OCI-LY1 (cell line): ENCODE measurements around the gene PDXDC1.
"Not testable (repeated sequence)": the region's sequence is repeated elsewhere in the genome, so short reads cannot be mapped to it uniquely, and the experiment has no call there.

ENCODE experiments used
- H2AFZ ChIP-seq: fragments of 200-600 bp; sonication (generic), shearing (Covaris generic); 2 replicates; pipeline ENCODE4 v1.6.0; 2014; ENCODE audit warnings: antibody characterized with exemption, mild to moderate bottlenecking, low read length
- H3F3A ChIP-seq: fragments of 200-600 bp; sonication (generic), shearing (Covaris generic); 2 replicates; pipeline ENCODE4 v1.6.0; 2014; ENCODE audit warnings: mild to moderate bottlenecking, antibody characterized with exemption, low read length, moderate library complexity; ENCODE audit not compliant: insufficient read depth
- H3K27ac ChIP-seq: fragments of 200-600 bp; sonication (generic); 2 replicates; pipeline ENCODE4 v1.5.1; 2014; ENCODE audit warnings: low read length, mixed run types, mild to moderate bottlenecking, low read depth; ENCODE audit not compliant: poor library complexity, severe bottlenecking
- H3K27me3 ChIP-seq: fragments of 200-600 bp; sonication (generic); 2 replicates; pipeline ENCODE4 v1.6.0; 2014; ENCODE audit warnings: antibody characterized with exemption, mild to moderate bottlenecking, low read length, moderate library complexity; ENCODE audit not compliant: insufficient read depth
- H3K36me3 ChIP-seq: fragments of 200-600 bp; sonication (generic); 2 replicates; pipeline ENCODE4 v1.6.1; 2014; ENCODE audit warnings: mild to moderate bottlenecking, antibody characterized with exemption, low read length, moderate library complexity, mixed read lengths; ENCODE audit not compliant: insufficient read depth
- H3K4me1 ChIP-seq: fragments of 200-600 bp; sonication (generic); 2 replicates; pipeline ENCODE4 v1.5.1; 2014; ENCODE audit warnings: mild to moderate bottlenecking, low read length, moderate library complexity; ENCODE audit not compliant: insufficient read depth, severe bottlenecking
- H3K4me2 ChIP-seq: fragments of 200-600 bp; sonication (generic), shearing (Covaris generic); 2 replicates; pipeline ENCODE4 v1.6.1; 2014; ENCODE audit warnings: low read length
- H3K4me3 ChIP-seq: fragments of 200-600 bp; sonication (generic); 2 replicates; pipeline ENCODE4 v1.5.1; 2014; ENCODE audit warnings: low read length, low read depth, mild to moderate bottlenecking, mixed read lengths; ENCODE audit not compliant: poor library complexity, severe bottlenecking
- H3K79me2 ChIP-seq: fragments of 200-600 bp; shearing (Covaris generic); 2 replicates; pipeline ENCODE4 v1.6.1; 2016; ENCODE audit warnings: mixed run types, low read length, mixed read lengths; ENCODE audit not compliant: insufficient read depth
- H3K9ac ChIP-seq: fragments of 200-600 bp; sonication (generic), shearing (Covaris generic); 2 replicates; pipeline ENCODE4 v1.6.1; 2014; ENCODE audit warnings: mild to moderate bottlenecking, low read length, mixed read lengths
- H3K9me2 ChIP-seq: fragments of 200-600 bp; sonication (generic), shearing (Covaris generic); 2 replicates; pipeline ENCODE4 v1.6.1; 2014; ENCODE audit warnings: low read depth, mild to moderate bottlenecking, low read length, mixed read lengths
- H3K9me3 ChIP-seq: fragments of 200-600 bp; shearing (Covaris generic); 2 replicates; pipeline ENCODE4 v1.6.1; 2014; ENCODE audit warnings: low read length, mixed read lengths
- H4K20me1 ChIP-seq: fragments of 200-600 bp; sonication (generic), shearing (Covaris generic); 2 replicates; pipeline ENCODE4 v1.6.0; 2016; ENCODE audit warnings: mild to moderate bottlenecking, low read length; ENCODE audit not compliant: insufficient read depth

The PDXDC1 gene

DNA sequence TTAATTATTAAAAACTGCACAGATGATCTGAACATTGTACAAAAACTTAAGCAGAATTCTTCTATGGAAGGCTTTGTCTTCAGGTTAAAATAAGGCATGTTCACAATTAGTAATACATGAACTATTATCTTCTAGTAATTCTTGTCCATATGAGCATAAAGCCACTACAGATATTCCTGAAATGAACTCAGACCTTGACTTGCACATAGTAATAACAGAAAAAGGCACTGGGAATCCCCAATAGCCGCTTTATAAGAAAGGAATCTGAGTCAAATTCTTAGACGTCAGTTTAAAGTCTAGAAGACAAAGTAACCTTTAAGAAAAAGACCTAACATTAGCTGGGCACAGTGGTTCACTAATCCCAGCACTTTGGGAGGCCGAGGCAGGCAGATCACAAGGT, 108.0 kb downstream of the PDXDC1 start:
- H3K79me2 ChIP-seq, H3K4me2 ChIP-seq, H4K20me1 ChIP-seq, H3K9me2 ChIP-seq, H3K27me3 ChIP-seq, H2AFZ ChIP-seq, H3F3A ChIP-seq, H3K27ac ChIP-seq, H3K4me1 ChIP-seq, H3K4me3 ChIP-seq, H3K9me3 ChIP-seq, H3K9ac ChIP-seq: not testable (repeated sequence)
- H3K36me3 ChIP-seq = peaks cover 62% of the 10 kb centered on the region

DNA sequence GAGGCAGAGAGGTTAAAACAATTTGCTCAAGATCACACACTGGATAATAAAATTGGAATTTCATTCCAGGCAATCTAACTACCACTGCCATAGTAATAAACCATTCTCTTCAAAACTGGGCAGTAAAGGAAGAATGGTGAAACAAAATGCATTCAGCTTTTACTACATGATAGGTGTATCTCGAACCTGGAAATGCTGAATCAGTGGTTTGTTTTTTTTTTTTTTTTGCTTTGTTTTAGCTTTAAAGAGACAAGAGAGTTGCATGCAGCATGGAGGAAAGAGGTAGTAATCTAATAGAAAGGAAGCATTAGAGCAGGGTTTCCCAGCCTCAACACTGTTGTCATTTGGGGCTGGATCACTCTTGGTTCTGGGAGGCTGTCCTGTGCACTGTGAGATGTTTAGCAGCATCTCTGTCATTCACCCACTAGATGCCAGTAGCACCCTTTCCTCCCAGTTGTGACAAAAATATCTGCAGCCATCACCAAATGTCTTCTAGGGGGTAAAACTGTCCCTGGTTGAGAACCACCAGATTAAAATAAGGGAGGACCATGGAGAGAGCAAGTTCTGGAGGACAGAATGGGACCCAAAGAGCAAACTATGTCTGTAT, 115.9 kb downstream of the PDXDC1 start:
- H3K9me2 ChIP-seq, H3K9ac ChIP-seq, H3K79me2 ChIP-seq, H4K20me1 ChIP-seq, H3K4me3 ChIP-seq, H3K4me2 ChIP-seq, H3K9me3 ChIP-seq, H3F3A ChIP-seq, H3K27ac ChIP-seq, H3K27me3 ChIP-seq, H2AFZ ChIP-seq: not testable (repeated sequence)
- Histone ChIP-seq H3K4me1 (peaks cover 14% of the 10 kb centered on the region), H3K36me3 (peaks cover 26% of the 10 kb centered on the region)

DNA sequence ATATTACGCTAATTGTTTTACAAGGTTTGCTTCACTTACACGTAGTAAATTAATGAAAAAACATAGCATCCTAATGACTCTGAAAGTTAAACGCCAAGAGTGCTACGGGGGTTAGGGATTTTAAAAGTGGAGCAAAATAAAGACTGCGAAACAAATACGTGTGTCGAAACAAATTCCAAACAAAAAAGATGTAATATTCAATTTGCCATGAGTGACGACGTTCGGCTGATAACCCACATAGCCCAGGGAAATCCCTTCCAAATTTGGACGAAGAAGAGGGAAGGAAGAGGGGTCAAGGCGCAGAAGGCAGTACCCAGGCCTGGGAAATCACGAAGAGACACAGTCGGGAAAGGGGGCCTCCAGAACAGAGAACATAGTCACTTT, 118.7 kb downstream of the PDXDC1 start:
- not testable (repeated sequence) for H4K20me1 ChIP-seq, H3K79me2 ChIP-seq, H2AFZ ChIP-seq, H3K27me3 ChIP-seq, H3K9me2 ChIP-seq, H3K9me3 ChIP-seq, H3F3A ChIP-seq, H3K27ac ChIP-seq
- Histone ChIP-seq H3K9ac (peak overlapping the region; percentile 74), H3K4me1 (peaks cover 14% of the 10 kb centered on the region), H3K4me2 (peak overlapping the region; percentile 76), H3K36me3 (peaks cover 18% of the 10 kb centered on the region), H3K4me3 (peak overlapping the region; percentile 66)

DNA sequence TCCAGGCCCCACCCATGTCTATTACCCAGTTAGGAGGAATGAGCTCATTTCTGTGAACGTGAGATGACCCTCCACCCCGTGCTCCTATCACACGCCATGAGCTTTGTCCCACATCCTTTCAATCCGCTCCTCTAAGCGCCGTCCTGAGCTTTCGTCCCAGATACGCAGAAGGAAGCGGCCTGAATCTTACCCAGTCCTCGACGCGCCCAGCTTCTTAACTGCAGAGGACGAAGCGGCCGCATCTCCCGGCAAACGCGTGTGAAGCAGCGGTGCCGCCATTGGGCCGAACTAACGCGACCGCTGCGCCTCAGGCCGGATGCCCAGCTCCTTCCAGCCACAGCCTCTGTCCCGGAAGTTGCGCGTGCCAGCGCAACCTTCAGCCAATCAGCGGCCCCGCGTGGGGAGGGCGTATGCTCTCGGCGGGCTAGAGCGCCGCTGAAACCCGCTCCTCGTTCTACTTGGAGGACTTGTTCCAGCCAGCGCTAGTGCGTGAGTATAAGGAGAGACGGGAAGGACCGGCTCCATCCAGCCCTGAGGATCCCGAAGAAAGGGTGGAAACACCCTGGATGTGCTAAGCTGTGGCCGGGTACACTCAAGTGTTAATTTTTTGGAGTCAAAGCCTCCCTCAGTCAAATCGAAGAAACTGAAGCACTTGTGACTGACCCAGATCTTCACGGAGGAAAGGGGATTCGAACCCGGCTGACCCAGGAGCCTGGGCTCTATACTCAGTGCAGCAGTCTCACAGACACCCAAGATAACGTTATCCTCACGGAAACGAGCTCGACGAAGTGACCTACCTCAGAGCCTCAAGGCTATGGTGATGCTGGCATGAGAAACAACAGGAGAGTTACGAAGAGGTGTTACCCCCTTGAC, 119.4 kb downstream of the PDXDC1 start, which contains the start of gene RRN3:
Gene RRN3 (minus strand): TSS at position 318 of the 873 bp plus-strand sequence. CDS start 39 bp downstream, at position 279.
- Histone ChIP-seq H3K4me3 (peak within 1 kb of the TSS; percentile 66), H3K4me1 (peaks cover 14% of the 10 kb centered on the region), H3K36me3 (peaks cover 18% of the 10 kb centered on the region), H3K4me2 (peak within 1 kb of the TSS; percentile 76), H3K9ac (peak within 1 kb of the TSS; percentile 74)
- H3F3A ChIP-seq, H3K79me2 ChIP-seq, H3K9me3 ChIP-seq, H3K27ac ChIP-seq, H3K27me3 ChIP-seq, H4K20me1 ChIP-seq, H3K9me2 ChIP-seq, H2AFZ ChIP-seq: not testable (repeated sequence)

DNA sequence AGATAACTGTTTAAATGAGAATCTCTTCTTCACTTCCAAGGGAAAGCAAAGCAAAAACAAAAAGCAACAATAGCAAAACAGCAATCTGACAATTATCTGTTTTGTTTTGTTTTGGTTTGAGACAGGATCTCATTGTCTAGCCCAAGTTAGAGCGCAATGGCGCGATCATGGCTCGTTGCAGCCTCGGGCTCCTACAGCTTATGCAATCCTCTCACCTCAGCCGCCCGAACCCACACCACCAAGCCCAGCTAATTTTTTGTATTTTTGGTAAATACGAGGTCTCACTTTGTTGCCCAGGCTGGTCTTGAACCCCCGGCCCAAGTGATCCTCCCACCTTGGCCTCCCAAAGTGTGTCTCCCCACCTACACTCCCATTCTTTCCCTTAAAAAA, 121.8 kb downstream of the PDXDC1 start:
- not testable (repeated sequence) for H3K27ac ChIP-seq, H3K27me3 ChIP-seq, H3K4me3 ChIP-seq, H4K20me1 ChIP-seq, H3K4me2 ChIP-seq, H3K36me3 ChIP-seq, H2AFZ ChIP-seq, H3K9me3 ChIP-seq, H3K9me2 ChIP-seq, H3F3A ChIP-seq, H3K9ac ChIP-seq, H3K79me2 ChIP-seq
- H3K4me1 ChIP-seq = peaks cover 19% of the 10 kb centered on the region

DNA sequence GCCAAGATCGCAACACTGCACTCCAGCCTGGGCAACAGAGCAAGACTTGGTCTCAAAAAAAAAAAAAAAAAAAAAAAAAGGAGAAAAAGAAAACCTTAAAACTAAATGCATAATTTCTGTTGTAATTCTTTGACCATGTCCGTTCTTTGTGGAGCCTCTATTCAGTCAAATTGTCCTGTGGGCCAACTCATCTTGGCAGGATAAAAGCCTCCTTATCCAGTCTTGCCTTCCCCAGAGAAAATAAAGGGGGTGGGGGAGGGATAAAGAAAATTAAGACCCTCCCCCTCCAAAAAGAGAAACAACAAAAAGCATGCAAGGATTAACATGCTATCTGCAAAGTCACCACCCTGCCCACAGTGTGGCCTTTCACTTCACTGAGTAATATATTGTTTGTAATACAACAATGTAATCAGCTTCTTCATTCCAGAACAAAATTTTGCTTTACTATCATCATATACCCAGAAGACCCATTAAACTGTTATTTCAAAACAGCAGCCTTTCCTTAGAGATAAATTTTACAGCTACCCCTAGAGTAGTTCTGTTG, 124.6 kb downstream of the PDXDC1 start:
- not testable (repeated sequence) for H3K4me3 ChIP-seq, H3K9me2 ChIP-seq, H3K27me3 ChIP-seq, H3K4me2 ChIP-seq, H3F3A ChIP-seq, H3K9ac ChIP-seq, H3K27ac ChIP-seq, H2AFZ ChIP-seq, H3K79me2 ChIP-seq, H3K36me3 ChIP-seq, H4K20me1 ChIP-seq, H3K9me3 ChIP-seq
- H3K4me1 ChIP-seq = peaks cover 10% of the 10 kb centered on the region

DNA sequence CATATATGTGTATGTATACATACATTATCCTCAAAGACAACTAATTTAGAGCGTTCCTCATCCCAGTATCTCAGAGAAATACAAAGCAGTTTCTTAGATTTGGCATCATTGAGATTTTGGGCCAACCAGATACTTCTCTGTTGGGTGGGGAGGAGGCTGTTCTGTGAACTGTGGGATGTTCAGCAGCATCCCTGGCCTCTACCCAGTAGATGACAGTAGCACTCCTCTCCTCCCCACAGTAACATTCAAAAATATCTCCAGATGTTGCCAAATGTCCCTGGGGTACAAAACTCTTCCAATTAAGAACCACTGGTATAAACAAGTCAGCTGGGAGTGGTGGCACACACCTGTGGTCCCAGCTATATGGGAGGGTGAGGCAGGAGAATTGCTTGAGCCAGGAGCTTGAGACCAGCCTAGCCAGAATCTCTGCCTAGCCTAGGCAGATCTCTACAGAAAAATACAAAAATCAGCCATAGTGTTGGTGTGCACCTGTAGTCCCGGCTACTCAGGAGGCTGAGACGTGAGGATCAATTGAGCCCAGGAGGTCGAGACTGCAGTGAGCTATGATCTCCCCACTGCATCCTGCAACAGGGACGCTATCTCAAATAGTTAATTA, 125.7 kb downstream of the PDXDC1 start:
- not testable (repeated sequence) for H3K4me1 ChIP-seq, H3F3A ChIP-seq, H3K36me3 ChIP-seq, H3K79me2 ChIP-seq, H3K4me3 ChIP-seq, H3K27me3 ChIP-seq, H3K4me2 ChIP-seq, H3K9ac ChIP-seq, H3K9me2 ChIP-seq, H2AFZ ChIP-seq, H3K27ac ChIP-seq, H4K20me1 ChIP-seq, H3K9me3 ChIP-seq
